NB4 (cell line): Measurements from ENCODE around the gene HLA-DOA.

Source experiments
- DNase-seq: peaks from one replicate; pipeline ENCODE4 v3.0.0; 2010; ENCODE audit warnings: low read depth
- H3K4me3 ChIP-seq: one replicate; pipeline ENCODE4 v1.5.1; 2011; ENCODE audit warnings: mild to moderate bottlenecking, low read depth, low read length, moderate library complexity
- CTCF ChIP-seq: IDR thresholded peaks from one replicate; pipeline ENCODE4 v1.5.1; 2012; ENCODE audit warnings: low read depth, low read length
- MAX ChIP-seq: IDR thresholded peaks from 2 replicates; pipeline ENCODE4 v1.6.1; 2011; ENCODE audit warnings: low read depth, low read length
- MYC ChIP-seq: IDR thresholded peaks from 2 replicates; pipeline ENCODE4 v1.6.1; 2011; ENCODE audit warnings: low read depth, low read length
- POLR2A ChIP-seq: IDR thresholded peaks from 2 replicates; pipeline ENCODE4 v1.6.1; 2011; ENCODE audit warnings: mild to moderate bottlenecking; ENCODE audit not compliant: insufficient read length; ENCODE audit errors: extremely low read depth

Gene HLA-DOA

GRCh38 chr6:32983493-32983848, 25.9 kb downstream of the HLA-DOA start:
- H3K4me3 ChIP-seq: no peak overlapping the region
- peak; percentile 19 for DNase-seq
- TF ChIP-seq MYC (no peak), CTCF (no peak), MAX (no peak), POLR2A (no peak)

- no peak overlapping the region for H3K4me3 ChIP-seq
- DNase-seq: peak; percentile 32
- TF ChIP-seq MYC: no peak
- no peak for TF ChIP-seq POLR2A
- TF ChIP-seq CTCF: no peak
- TF ChIP-seq MAX: no peak
Measured at GRCh38 chr6:32982702-32983492, 26.5 kb downstream of the HLA-DOA start.

GRCh38 chr6:32982084-32982701, 27.2 kb downstream of the HLA-DOA start:
- TF ChIP-seq CTCF (no peak), POLR2A (no peak), MYC (no peak), MAX (no peak)
- DNase-seq: peak; percentile 50
- H3K4me3 ChIP-seq: no peak overlapping the region

- no peak overlapping the region for H3K4me3 ChIP-seq
- no peak for TF ChIP-seq CTCF
- TF ChIP-seq MAX: no peak
- no peak for TF ChIP-seq POLR2A
- TF ChIP-seq MYC: no peak
- DNase-seq: peak; percentile 27
Measured at GRCh38 chr6:32980488-32981038, 28.8 kb downstream of the HLA-DOA start.

- TF ChIP-seq MAX (no peak), MYC (no peak), CTCF (no peak), POLR2A (no peak)
- no peak for DNase-seq
- no peak overlapping the region for H3K4me3 ChIP-seq
Measured at GRCh38 chr6:32979720-32980487, 29.5 kb downstream of the HLA-DOA start.
